ENCODE measurements around the gene PPP1R10. TPM values are rescaled to one million over a fixed set of nuclear protein-coding genes. Genes with fewer than 3 reads are reported as not detected.

The PPP1R10 gene
- total RNA-seq, 1 experiment from 2014 or later: 44.5 TPM

DNA sequence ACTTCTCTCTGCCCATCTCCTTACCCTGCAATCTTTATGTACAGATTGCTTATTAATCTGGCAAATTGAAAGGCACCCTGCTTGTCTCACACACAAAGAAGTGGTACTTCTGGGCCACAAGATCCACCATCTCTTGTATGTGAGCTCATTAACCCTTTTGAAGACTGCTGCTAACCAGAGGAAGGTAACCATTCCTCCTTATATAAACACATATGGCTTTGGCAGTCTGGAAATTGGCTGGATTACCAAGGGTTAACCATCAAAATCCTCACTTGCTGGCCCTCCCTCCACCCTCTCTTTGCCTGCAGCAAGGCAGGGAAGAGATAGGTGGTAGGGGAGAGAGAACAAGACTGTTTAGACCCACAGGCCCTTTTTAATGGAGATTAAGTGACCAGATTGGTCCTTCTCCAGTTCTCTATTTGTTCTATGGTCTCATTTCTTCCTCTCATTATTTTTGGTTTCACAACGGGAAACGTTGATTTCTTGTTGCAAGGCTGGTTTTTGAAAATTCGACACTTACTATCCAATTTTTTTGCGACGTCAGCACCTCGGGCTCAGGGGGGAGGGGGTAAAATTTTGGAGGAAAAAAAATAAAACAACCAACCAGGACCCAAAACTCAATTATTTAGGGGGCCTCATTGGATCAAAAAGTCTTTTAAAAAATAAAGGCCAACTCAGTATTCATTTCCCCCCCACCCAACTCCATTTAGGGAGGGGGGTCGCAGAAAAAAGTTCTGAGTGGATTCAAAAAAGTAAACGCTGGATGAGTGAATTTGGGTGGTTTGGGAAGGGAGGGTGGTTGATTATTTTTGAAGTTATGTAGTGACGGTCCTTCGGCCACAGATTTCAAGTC is 859 bp downstream of the PPP1R10 start:
- intact Hi-C loops (cut with micrococcal nuclease): no loop called here
- BruUV-seq (replicated peaks): no TSS peak

DNA sequence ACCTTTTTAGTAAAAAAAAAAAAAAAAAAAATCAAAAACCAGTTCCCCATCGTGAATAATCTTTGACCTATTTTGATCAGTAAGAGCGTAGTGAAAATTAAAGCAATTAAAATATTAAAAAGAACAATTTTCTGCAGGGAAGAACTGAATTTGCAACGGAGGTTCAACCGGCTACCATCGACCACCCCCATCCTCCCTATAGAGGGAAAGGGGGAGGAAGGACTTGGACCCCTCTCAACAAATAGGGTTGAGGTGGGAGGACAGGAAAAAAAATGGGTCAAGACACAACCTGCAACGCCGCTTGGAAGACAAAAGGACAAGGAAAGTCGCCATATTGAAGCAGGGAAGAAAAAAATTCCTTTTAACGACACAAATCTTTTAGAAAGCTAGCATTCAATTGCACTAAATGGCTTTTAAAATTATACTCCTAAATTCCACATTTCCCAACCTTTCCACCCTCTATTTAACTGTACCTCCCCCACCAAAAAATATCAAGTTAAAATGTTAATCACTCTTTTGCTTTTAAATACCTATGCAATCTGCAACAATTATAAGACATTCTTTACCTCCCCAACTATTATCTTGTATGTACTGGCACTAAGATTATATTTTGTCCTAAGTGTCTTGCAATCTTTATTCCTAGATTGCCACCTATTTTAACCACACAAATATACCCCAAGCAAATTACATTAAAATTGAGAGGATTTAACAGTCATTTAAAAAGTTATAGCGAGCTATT is 1.7 kb downstream of the PPP1R10 start:
- Histone ChIP-seq H3K4me2 (ENCODE audit: low read length) (peak overlapping the region; percentile 99), H3K4me1 (ENCODE audit: insufficient read depth, low read length) (peaks cover 40% of the 10 kb centered on the region), H3K9me2 (replicated peaks; ENCODE audit: low read length) (no peaks in the 10 kb centered on the region), H4K20me1 (ENCODE audit: low read length) (peaks cover 42% of the 10 kb centered on the region), H3K27me3 (ENCODE audit: low read length) (no peaks in the 10 kb centered on the region), H3K36me3 (ENCODE audit: low read depth, low read length) (peaks cover 23% of the 10 kb centered on the region), H2AFZ (ENCODE audit: low read length) (no peak overlapping the region), H3K9me3 (ENCODE audit: low read length) (no peaks in the 10 kb centered on the region), H3K9ac (ENCODE audit: low read length) (peak overlapping the region; percentile 99), H3F3A (ENCODE audit: low read length, unreplicated experiment) (peaks cover 25% of the 10 kb centered on the region), H3K79me2 (ENCODE audit: low read length) (peaks cover 72% of the 10 kb centered on the region), H3K27ac (ENCODE audit: low read length) (peak overlapping the region; percentile 92), H3K4me3 (ENCODE audit: low read length) (peak overlapping the region; percentile 86)
- TSS peak; percentile 16 for BruUV-seq (replicated peaks)
- POLR2A ChIA-PET (ENCODE audit: unreplicated experiment): interaction anchor here (0.5 to 0.9 kb wide), 9 partner anchors 22 to 1140 kb away, joined by 3 to 32 read pairs (median 7); partner anchors contain the start of genes ABCF1 and PRR3
- TF ChIP-seq, protein P1, sequence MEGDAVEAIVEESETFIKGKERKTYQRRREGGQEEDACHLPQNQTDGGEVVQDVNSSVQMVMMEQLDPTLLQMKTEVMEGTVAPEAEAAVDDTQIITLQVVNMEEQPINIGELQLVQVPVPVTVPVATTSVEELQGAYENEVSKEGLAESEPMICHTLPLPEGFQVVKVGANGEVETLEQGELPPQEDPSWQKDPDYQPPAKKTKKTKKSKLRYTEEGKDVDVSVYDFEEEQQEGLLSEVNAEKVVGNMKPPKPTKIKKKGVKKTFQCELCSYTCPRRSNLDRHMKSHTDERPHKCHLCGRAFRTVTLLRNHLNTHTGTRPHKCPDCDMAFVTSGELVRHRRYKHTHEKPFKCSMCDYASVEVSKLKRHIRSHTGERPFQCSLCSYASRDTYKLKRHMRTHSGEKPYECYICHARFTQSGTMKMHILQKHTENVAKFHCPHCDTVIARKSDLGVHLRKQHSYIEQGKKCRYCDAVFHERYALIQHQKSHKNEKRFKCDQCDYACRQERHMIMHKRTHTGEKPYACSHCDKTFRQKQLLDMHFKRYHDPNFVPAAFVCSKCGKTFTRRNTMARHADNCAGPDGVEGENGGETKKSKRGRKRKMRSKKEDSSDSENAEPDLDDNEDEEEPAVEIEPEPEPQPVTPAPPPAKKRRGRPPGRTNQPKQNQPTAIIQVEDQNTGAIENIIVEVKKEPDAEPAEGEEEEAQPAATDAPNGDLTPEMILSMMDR (conservative IDR thresholded peaks at IDR 0.05; ENCODE audit: low read depth, low read length): no peak
- TF ChIP-seq EZH2 (IDR thresholded peaks at IDR 0.05; ENCODE audit: low read length, unreplicated experiment) (no peak), EZH2phosphoT487 (IDR thresholded peaks at IDR 0.05; ENCODE audit: borderline replicate concordance, low read length) (no peak)
- intact Hi-C loops (cut with micrococcal nuclease): no loop called here
- CTCF ChIA-PET: interaction anchor here (0.6 to 1.1 kb wide), 3 partner anchors 18 to 472 kb away, joined by 3 to 5 read pairs (median 4); partner anchors contain the start of gene VARS2
- DNase-seq (peak; percentile 65), ATAC-seq (no peak)

More for the DNA sequence above, 859 bp downstream of the PPP1R10 start:
- POLR2A ChIA-PET (ENCODE audit: unreplicated experiment): no interaction called here
- no peak for ATAC-seq
- Histone ChIP-seq H3K27ac (ENCODE audit: low read length) (peak overlapping the region; percentile 92), H4K20me1 (ENCODE audit: low read length) (peaks cover 42% of the 10 kb centered on the region), H3K27me3 (ENCODE audit: low read length) (no peaks in the 10 kb centered on the region), H3K9me2 (replicated peaks; ENCODE audit: low read length) (no peaks in the 10 kb centered on the region), H3K4me2 (ENCODE audit: low read length) (peak overlapping the region; percentile 99), H3K9me3 (ENCODE audit: low read length) (no peaks in the 10 kb centered on the region), H3K79me2 (ENCODE audit: low read length) (peaks cover 69% of the 10 kb centered on the region), H3F3A (ENCODE audit: low read length, unreplicated experiment) (peaks cover 25% of the 10 kb centered on the region), H2AFZ (ENCODE audit: low read length) (no peak overlapping the region), H3K4me1 (ENCODE audit: insufficient read depth, low read length) (peaks cover 40% of the 10 kb centered on the region), H3K36me3 (ENCODE audit: low read depth, low read length) (peaks cover 26% of the 10 kb centered on the region), H3K9ac (ENCODE audit: low read length) (peak overlapping the region; percentile 99), H3K4me3 (ENCODE audit: low read length) (peak overlapping the region; percentile 86)
- no peak for DNase-seq
- TF ChIP-seq EZH2 (IDR thresholded peaks at IDR 0.05; ENCODE audit: low read length, unreplicated experiment): no peak
- no peak for TF ChIP-seq EZH2phosphoT487 (IDR thresholded peaks at IDR 0.05; ENCODE audit: borderline replicate concordance, low read length)
- TF ChIP-seq, protein P1 (conservative IDR thresholded peaks at IDR 0.05; ENCODE audit: low read depth, low read length): no peak
- CTCF ChIA-PET: no interaction called here
